HepG2 (cell line): ENCODE measurements around the gene LRRC8E. TPM values are rescaled to one million over a fixed set of nuclear protein-coding genes. Genes with fewer than 3 reads are reported as not detected.

Experiments used
- ATAC-seq: fragments of 200-7000 bp; cut with Tn5 transposase; 3 replicates; pipeline ENCODE4 v1.9.1; 2020; ENCODE audit warnings: mild to moderate bottlenecking, moderate library complexity
- BruUV-seq: library from RNA; stranded (reverse); fragments of 400-500 nt; replicated peaks from 2 replicates; lab custom pipeline; 2021; lab: Mats Ljungman, UMichigan
- CTCF ChIA-PET: fragments of 300-600 bp; formaldehyde crosslinking; extraction: SDS; loops from one replicate; lab custom pipeline; 2021; ENCODE audit warnings: low total read pairs, inconsistent platforms, low intra/inter-chr PET ratio; lab: Yijun Ruan, JAX
- POLR2A ChIA-PET: fragments of 350-600 bp; sonication (Branson Sonifier 250); formaldehyde crosslinking; loops from one replicate; lab custom pipeline; 2020; ENCODE audit warnings: antibody characterized with exemption, inconsistent platforms; lab: Yijun Ruan, JAX
- DNase-seq: peaks from one replicate; pipeline ENCODE4 v3.0.0-alpha.2; 2015; ENCODE audit warnings: low spot score
- FAIRE-seq: peaks from 3 replicates; lab custom pipeline; 2011; peaks lifted over from hg19 to GRCh38; lab: Jason Lieb, UNC
- H2AFZ ChIP-seq: one replicate; pipeline ENCODE4 v1.6.1; 2011; ENCODE audit warnings: low read length, inconsistent platforms
- H3K27ac ChIP-seq: fragments of 300-600 bp; 3 replicates; pipeline ENCODE4 v1.8.0; 2011; ENCODE audit warnings: mixed run types, mild to moderate bottlenecking, mixed read lengths, low read length, inconsistent platforms; ENCODE audit not compliant: insufficient read depth; ENCODE audit errors: extremely low read length
- H3K27me3 ChIP-seq, 2 experiments: fragments of 200-600 bp in 1 of 2; 2 replicates in 1 of 2; 3 replicates in 1 of 2; pipeline versions ENCODE4 v1.6.0 to v1.8.0; 2011; ENCODE audit warnings: low read length in 2 of 2, mild to moderate bottlenecking in 2 of 2, moderate library complexity in 2 of 2, inconsistent platforms in 1 of 2; ENCODE audit not compliant: insufficient read depth in 2 of 2, control insufficient read depth in 1 of 2
- H3K36me3 ChIP-seq, 2 experiments: fragments of 200-600 bp in 1 of 2; replicated peaks in 1 of 2; 2 replicates in 1 of 2; 3 replicates in 1 of 2; pipeline versions ENCODE4 v1.5.1 to v1.8.0; 2011; ENCODE audit warnings: low read length in 2 of 2, inconsistent platforms in 1 of 2; ENCODE audit not compliant: insufficient read depth in 2 of 2, control insufficient read depth in 1 of 2
- H3K4me1 ChIP-seq: 2 replicates; pipeline ENCODE4 v1.5.1; 2012; ENCODE audit warnings: low read length, inconsistent platforms; ENCODE audit not compliant: insufficient read depth
- H3K4me2 ChIP-seq: 2 replicates; pipeline ENCODE4 v1.6.0; 2011; ENCODE audit warnings: low read depth, low read length, inconsistent platforms
- H3K4me3 ChIP-seq, 3 experiments: fragments of 200-600 bp in 1 of 3; sonication (generic), shearing (Covaris generic) in 1 of 3; replicated peaks in 1 of 3; 2 replicates each; pipeline ENCODE4 v1.5.1; 2011 to 2016; ENCODE audit warnings: low read length in 3 of 3, inconsistent platforms in 2 of 3, low read depth in 2 of 3, mild to moderate bottlenecking in 2 of 3, control low read depth in 1 of 3, mixed read lengths in 1 of 3; ENCODE audit not compliant: insufficient read depth in 1 of 3
- H3K79me2 ChIP-seq: one replicate; pipeline ENCODE4 v1.6.1; 2011; ENCODE audit warnings: low read length, inconsistent platforms; ENCODE audit not compliant: insufficient read depth
- H3K9ac ChIP-seq: 2 replicates; pipeline ENCODE4 v1.6.0; 2011; ENCODE audit warnings: mild to moderate bottlenecking, low read depth, low read length, inconsistent platforms; ENCODE audit not compliant: insufficient read depth
- H3K9me3 ChIP-seq: 2 replicates; pipeline ENCODE4 v1.5.1; 2012; ENCODE audit warnings: mild to moderate bottlenecking, low read length
- H4K20me1 ChIP-seq: 2 replicates; pipeline ENCODE4 v1.6.0; 2011; ENCODE audit warnings: inconsistent platforms, mild to moderate bottlenecking, low read length, moderate library complexity; ENCODE audit not compliant: insufficient read depth
- RAD21 ChIP-seq: fragments of 450-650 bp; formaldehyde crosslinking; IDR thresholded peaks from 2 replicates; pipeline ENCODE4 v1.5.0; 2020; ENCODE audit warnings: mild to moderate bottlenecking
- RAD51 ChIP-seq: fragments of 450-650 bp; IDR thresholded peaks from 2 replicates; pipeline ENCODE4 v1.6.1; 2016; ENCODE audit warnings: borderline replicate concordance
- RFX1 ChIP-seq: fragments of 450-650 bp; IDR thresholded peaks from 2 replicates; pipeline ENCODE4 v1.6.1; 2017
- SMARCC2 ChIP-seq: fragments of 450-650 bp; IDR thresholded peaks from 2 replicates; pipeline ENCODE4 v1.6.1; 2017; ENCODE audit warnings: antibody characterized with exemption, mild to moderate bottlenecking
- ZNF124 ChIP-seq: sonication (generic); formaldehyde crosslinking; IDR thresholded peaks from 2 replicates; pipeline ENCODE4 v1.4.0; 2020; ENCODE audit warnings: missing genetic modification reagents
- ZNF350 ChIP-seq: sonication (generic); formaldehyde crosslinking; IDR thresholded peaks from 2 replicates; pipeline ENCODE4 v1.4.0; 2020; ENCODE audit warnings: mild to moderate bottlenecking, low read depth, missing genetic modification reagents, borderline replicate concordance
- ZNF432 ChIP-seq: sonication (generic); formaldehyde crosslinking; IDR thresholded peaks from 2 replicates; pipeline ENCODE4 v1.5.0; 2020; ENCODE audit warnings: missing genetic modification reagents, mild to moderate bottlenecking, borderline replicate concordance
- ZNF724P ChIP-seq: sonication (generic); formaldehyde crosslinking; IDR thresholded peaks from 2 replicates; pipeline ENCODE4 v1.8.0; 2022; ENCODE audit warnings: missing genetic modification reagents, borderline replicate concordance
- ZNF773 ChIP-seq: sonication (generic); formaldehyde crosslinking; IDR thresholded peaks from 2 replicates; pipeline ENCODE4 v1.4.0; 2020; ENCODE audit warnings: missing genetic modification reagents, borderline replicate concordance
- ZNF816 ChIP-seq: sonication (generic); formaldehyde crosslinking; IDR thresholded peaks from 2 replicates; pipeline ENCODE4 v1.8.0; 2022; ENCODE audit warnings: missing genetic modification reagents, mild to moderate bottlenecking, borderline replicate concordance
- WGBS: methylation state at CpG from one replicate; pipeline ENCODE4 v1.1.6; 2017; ENCODE audit warnings: low lambda C conversion rate; 5-methylcytosine and 5-hydroxymethylcytosine counted together
- in situ Hi-C: cut with HindIII; loops from 2 replicates; pipeline ENCODE4 v1.10.0; 2017; ENCODE audit warnings: low pct_unique_long_range_greater_than_20kb; ENCODE audit not compliant: extremely low pct_ligation_motif_present
- intact Hi-C: fragments of 100-400 bp; cut with micrococcal nuclease; formaldehyde crosslinking; loops from one replicate; pipeline ENCODE4 v1.10.0; 2022; ENCODE audit not compliant: unreplicated experiment
- polyA plus RNA-seq, 8 experiments: library from polyadenylated mRNA; depleted of rRNA in 3 of 8; stranded (reverse) in 7 of 8; unstranded in 1 of 8; fragments of >200 nt; fragmentation: Illumina TruSeq in 4 of 8; extraction: Trizol in 4 of 8; gene quantifications; 2 replicates each; pipeline versions ENCODE4 v1.2.1 to v1.2.3, GENCODE V29; 2011 to 2016; ENCODE audit warnings: low read depth in 4 of 8, missing spikeins in 1 of 8, mixed read lengths in 1 of 8; ENCODE audit not compliant: insufficient read depth in 1 of 8
- total RNA-seq, 5 experiments: library from RNA; depleted of rRNA; stranded (reverse); fragments of >200 nt; fragmentation: Illumina TruSeq; extraction: Trizol; gene quantifications; 2 replicates each; pipeline ENCODE4 v1.2.3, GENCODE V29; 2016; ENCODE audit warnings: low read depth in 1 of 5

The LRRC8E gene
- total and polyA plus RNA-seq, 2 of the 13 experiments (the other 11 are each of a cell fraction or from before 2014, with no cell fraction given) = 8.0 to 10.3 TPM

DNA sequence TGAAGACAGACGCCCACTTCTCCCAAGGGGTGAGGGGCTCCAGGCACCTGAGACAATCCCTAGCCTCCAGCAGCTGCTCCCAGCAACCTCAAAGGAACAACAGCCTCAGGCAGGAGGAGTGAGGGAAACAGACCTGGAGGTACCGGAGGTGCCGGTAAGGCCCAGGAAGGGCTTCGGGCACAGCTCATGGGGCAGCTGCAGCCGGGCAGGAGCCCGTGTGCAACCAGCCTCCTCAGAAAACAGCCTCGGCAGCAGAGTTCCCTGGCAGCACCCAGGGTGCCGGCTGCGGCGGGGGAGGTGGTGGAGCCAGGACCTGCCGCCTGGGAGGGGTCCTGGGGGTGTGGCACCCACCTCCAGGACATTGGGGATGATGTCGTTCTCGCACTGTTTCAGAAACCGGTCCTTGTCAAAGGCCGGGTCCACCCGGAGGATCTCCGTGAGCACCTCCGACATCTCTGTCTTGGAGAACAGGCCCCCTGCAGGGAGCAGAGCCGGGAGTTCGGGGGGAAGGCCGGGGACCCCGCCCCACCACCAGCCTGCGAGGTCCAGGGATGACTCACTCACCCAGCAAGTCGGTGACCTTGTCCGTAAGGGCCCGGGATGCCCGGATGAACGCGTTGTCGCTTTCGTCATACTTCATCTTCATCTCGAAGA is 44.1 kb downstream of the LRRC8E start:
- Histone ChIP-seq H3K4me3 (no peak overlapping the region), H3K9me3 (no peaks in the 10 kb centered on the region), H2AFZ (no peak overlapping the region), H3K36me3 (peaks cover 37 to 66% of the 10 kb centered on the region in 2 experiments; a peak in 4 of 5 replicates), H3K27me3 (no peaks in the 10 kb centered on the region), H3K4me1 (no peaks in the 10 kb centered on the region), H3K79me2 (no peaks in the 10 kb centered on the region), H3K27ac (no peak overlapping the region), H3K9ac (no peak overlapping the region), H4K20me1 (no peaks in the 10 kb centered on the region), H3K4me2 (no peak overlapping the region)
- FAIRE-seq (no peak), ATAC-seq (no peak), DNase-seq (no peak)
- no TSS peak for BruUV-seq
- POLR2A ChIA-PET = interaction anchor here (4.6 to 5.2 kb wide), 2 partner anchors 11 to 13 kb away, joined by 34 to 57 read pairs; partner anchors contain the start of genes SNAPC2 and TIMM44
- CTCF ChIA-PET = no interaction called here
- TF ChIP-seq RAD51 = no peak
- no peak for TF ChIP-seq ZNF124 (CRISPR knock-in tag)
- no peak for TF ChIP-seq SMARCC2
- no peak for TF ChIP-seq ZNF773 (CRISPR knock-in tag)
- no peak for TF ChIP-seq ZNF350 (CRISPR knock-in tag)
- no peak for TF ChIP-seq ZNF816 (CRISPR knock-in tag)
- TF ChIP-seq ZNF432 = no peak
- no peak for TF ChIP-seq RFX1
- TF ChIP-seq ZNF724P (CRISPR knock-in tag) = no peak
- no peak for TF ChIP-seq RAD21 (CRISPR knock-in tag)
- intact Hi-C loops (no loop called here), in situ Hi-C loops (no loop called here)
- 96% methylated on average over 10 of the region's 32 CpGs for WGBS
